Osteocyte (in vitro differentiated cells): Measurements from ENCODE around the gene DUSP22. TPM values are rescaled to one million over a fixed set of nuclear protein-coding genes. Genes with fewer than 3 reads are reported as not detected.

Experiments
- DNase-seq: peaks from one replicate; pipeline ENCODE4 v3.0.0; 2021; ENCODE audit warnings: mixed read lengths; ENCODE audit not compliant: unreplicated experiment; ENCODE audit errors: extremely low spot score
- H3K27ac Mint-ChIP-seq: one replicate; pipeline ENCODE4 v1.8.0; 2021; ENCODE audit warnings: mild to moderate bottlenecking, mixed read lengths; ENCODE audit not compliant: unreplicated experiment
- H3K27me3 Mint-ChIP-seq: one replicate; pipeline ENCODE4 v1.8.0; 2021; ENCODE audit warnings: mixed read lengths; ENCODE audit not compliant: unreplicated experiment
- H3K36me3 Mint-ChIP-seq: one replicate; pipeline ENCODE4 v1.8.0; 2021; ENCODE audit warnings: mixed read lengths; ENCODE audit not compliant: unreplicated experiment
- H3K4me1 Mint-ChIP-seq: one replicate; pipeline ENCODE4 v1.8.0; 2021; ENCODE audit warnings: mixed read lengths; ENCODE audit not compliant: unreplicated experiment
- H3K4me3 Mint-ChIP-seq: one replicate; pipeline ENCODE4 v1.8.0; 2021; ENCODE audit warnings: mild to moderate bottlenecking, moderate library complexity, mixed read lengths; ENCODE audit not compliant: unreplicated experiment
- H3K9me3 Mint-ChIP-seq: one replicate; pipeline ENCODE4 v1.8.0; 2021; ENCODE audit warnings: mixed read lengths; ENCODE audit not compliant: unreplicated experiment
- CTCF ChIP-seq: fragments of 200-600 bp; sonication (generic); IDR thresholded peaks from 2 replicates; pipeline ENCODE4 v1.5.0; 2021; ENCODE audit warnings: antibody characterized with exemption, mild to moderate bottlenecking, moderate library complexity
- total RNA-seq: library from RNA; stranded (reverse); gene quantifications from 2 replicates; pipeline ENCODE4 v1.2.1, GENCODE V29; 2021

The DUSP22 gene
- total RNA-seq, 1 donor from 2014 or later, result 27.4 TPM

GRCh38 chr6:287489-287860 lies 4.8 kb upstream of the DUSP22 start:
- H3K36me3 Mint-ChIP-seq, result no peaks in the 10 kb centered on the region

GRCh38 chr6:288866-289265 lies 3.4 kb upstream of the DUSP22 start:
- H3K9me3 Mint-ChIP-seq, result no peaks in the 10 kb centered on the region
- DNase-seq, result no peak
- H3K4me3 Mint-ChIP-seq, result no peak overlapping the region
- no peak overlapping the region for H3K27ac Mint-ChIP-seq
- no peaks in the 10 kb centered on the region for H3K36me3 Mint-ChIP-seq
- TF ChIP-seq CTCF, result no peak
- peaks cover 28% of the 10 kb centered on the region for H3K27me3 Mint-ChIP-seq
- H3K4me1 Mint-ChIP-seq, result peaks cover 14% of the 10 kb centered on the region

More at GRCh38 chr6:287489-287860, 4.8 kb upstream of the DUSP22 start:
- no peak overlapping the region for H3K27ac Mint-ChIP-seq
- peaks cover 5% of the 10 kb centered on the region for H3K4me1 Mint-ChIP-seq
- no peak overlapping the region for H3K4me3 Mint-ChIP-seq
- peaks cover 35% of the 10 kb centered on the region for H3K27me3 Mint-ChIP-seq
- DNase-seq, result peak; percentile 15
- H3K9me3 Mint-ChIP-seq, result no peaks in the 10 kb centered on the region
- TF ChIP-seq CTCF, result no peak

- peak; percentile 75 for DNase-seq
- TF ChIP-seq CTCF, result no peak
- no peak overlapping the region for H3K27ac Mint-ChIP-seq
- H3K9me3 Mint-ChIP-seq, result no peaks in the 10 kb centered on the region
- peak overlapping the region; percentile 27 for H3K4me3 Mint-ChIP-seq
- no peaks in the 10 kb centered on the region for H3K36me3 Mint-ChIP-seq
- H3K27me3 Mint-ChIP-seq, result peaks cover 23% of the 10 kb centered on the region
- H3K4me1 Mint-ChIP-seq, result peaks cover 14% of the 10 kb centered on the region
These were observed 2.0 kb upstream of the DUSP22 start for GRCh38 chr6:290111-290922.

GRCh38 chr6:291204-291696 lies 1.0 kb upstream of the DUSP22 start:
- Mint-ChIP-seq H3K9me3 (no peaks in the 10 kb centered on the region), H3K27ac (peak overlapping the region; percentile 71)

More at GRCh38 chr6:291204-291696, 1.0 kb upstream of the DUSP22 start:
- peak overlapping the region; percentile 70 for H3K4me3 Mint-ChIP-seq
- H3K4me1 Mint-ChIP-seq, result peaks cover 14% of the 10 kb centered on the region
- peaks cover 17% of the 10 kb centered on the region for H3K27me3 Mint-ChIP-seq
- H3K36me3 Mint-ChIP-seq, result no peaks in the 10 kb centered on the region
- DNase-seq, result peak; percentile 76
- TF ChIP-seq CTCF, result no peak
